SK-N-SH (cell line): Measurements from ENCODE around the gene DOK4. TPM values are rescaled to one million over a fixed set of nuclear protein-coding genes. Genes with fewer than 3 reads are reported as not detected.

ENCODE experiments used
- CTCF ChIA-PET: fragments of 300-600, 350-600 bp; formaldehyde crosslinking; extraction: SDS; loops from one replicate; lab custom pipeline; 2021; lab: Yijun Ruan, JAX
- POLR2A ChIA-PET: fragments of 350-600 bp; sonication (Branson Sonifier 250); formaldehyde crosslinking; extraction: SDS; loops from one replicate; lab custom pipeline; 2020; ENCODE audit warnings: antibody characterized with exemption, inconsistent platforms; lab: Yijun Ruan, JAX
- DNase-seq: peaks from one replicate; pipeline ENCODE4 v3.0.0; 2012
- H2AFZ ChIP-seq: fragments of 200-600 bp; sonication (generic); 2 replicates; pipeline ENCODE4 v1.8.1; 2016; ENCODE audit warnings: antibody characterized with exemption, mild to moderate bottlenecking, low read depth
- H3F3A ChIP-seq: fragments of 200-600 bp; sonication (generic); replicated peaks from 2 replicates; pipeline ENCODE3; 2016; ENCODE audit warnings: antibody characterized with exemption, mild to moderate bottlenecking; ENCODE audit not compliant: insufficient read depth
- H3K27ac ChIP-seq, 2 experiments: fragments of 200-500 bp in 1 of 2; fragments of 200-600 bp in 1 of 2; sonication (Bioruptor generic) in 1 of 2; sonication (generic), shearing (Covaris generic) in 1 of 2; 2 replicates each; pipeline versions ENCODE4 v1.5.1 to v1.6.1; 2014 to 2016; ENCODE audit warnings: low read depth in 2 of 2, inconsistent platforms in 1 of 2, low read length in 1 of 2, mild to moderate bottlenecking in 1 of 2, mixed read lengths in 1 of 2
- H3K27me3 ChIP-seq: fragments of 200-600 bp; sonication (generic), shearing (Covaris generic); 2 replicates; pipeline ENCODE4 v1.6.1; 2016; ENCODE audit warnings: mixed run types; ENCODE audit not compliant: insufficient read depth
- H3K36me3 ChIP-seq, 2 experiments: fragments of 200-500 bp in 1 of 2; fragments of 200-600 bp in 1 of 2; sonication (Bioruptor generic) in 1 of 2; sonication (generic) in 1 of 2; replicated peaks in 1 of 2; 2 replicates each; pipeline versions ENCODE3 to v1.5.1; 2014 to 2016; ENCODE audit warnings: low read length in 1 of 2, mild to moderate bottlenecking in 1 of 2; ENCODE audit not compliant: insufficient read depth in 2 of 2, control insufficient read depth in 1 of 2
- H3K4me1 ChIP-seq, 2 experiments: fragments of 200-500 bp in 1 of 2; fragments of 200-600 bp in 1 of 2; sonication (Bioruptor generic) in 1 of 2; sonication (generic), shearing (Covaris generic) in 1 of 2; 2 replicates each; pipeline versions ENCODE4 v1.5.1 to v1.6.1; 2014 to 2016; ENCODE audit warnings: low read depth in 1 of 2, low read length in 1 of 2, mixed run types in 1 of 2; ENCODE audit not compliant: insufficient read depth in 2 of 2, control insufficient read depth in 1 of 2
- H3K4me2 ChIP-seq: fragments of 200-600 bp; sonication (generic), shearing (Covaris generic); 2 replicates; pipeline ENCODE4 v1.6.1; 2017; ENCODE audit warnings: mixed run types
- H3K4me3 ChIP-seq, 2 experiments: fragments of 200-500 bp in 1 of 2; fragments of 200-600 bp in 1 of 2; sonication (Bioruptor generic) in 1 of 2; sonication (generic), shearing (Covaris generic) in 1 of 2; 2 replicates each; pipeline versions ENCODE4 v1.5.1 to v1.8.1; 2014 to 2016; ENCODE audit warnings: low read depth in 2 of 2, inconsistent platforms in 1 of 2, low read length in 1 of 2, mild to moderate bottlenecking in 1 of 2, mixed read lengths in 1 of 2, moderate library complexity in 1 of 2
- H3K79me2 ChIP-seq: fragments of 200-600 bp; sonication (generic); 2 replicates; pipeline ENCODE4 v1.8.1; 2017; ENCODE audit warnings: mild to moderate bottlenecking; ENCODE audit not compliant: insufficient read depth
- H3K9ac ChIP-seq: fragments of 200-600 bp; sonication (generic); 2 replicates; pipeline ENCODE4 v1.6.1; 2017; ENCODE audit warnings: mixed run types
- H3K9me2 ChIP-seq: fragments of 200-600 bp; sonication (generic); 2 replicates; pipeline ENCODE4 v1.6.1; 2017; ENCODE audit warnings: mixed run types
- H3K9me3 ChIP-seq: fragments of 200-600 bp; sonication (generic); 2 replicates; pipeline ENCODE4 v1.6.1; 2017; ENCODE audit warnings: mixed run types, mild to moderate bottlenecking, moderate library complexity
- H4K20me1 ChIP-seq: fragments of 200-600 bp; sonication (generic); 2 replicates; pipeline ENCODE4 v1.6.1; 2017; ENCODE audit warnings: mild to moderate bottlenecking, mixed run types; ENCODE audit not compliant: insufficient read depth
- CHD2 ChIP-seq: fragments of 150-350 bp; IDR thresholded peaks from 2 replicates; pipeline ENCODE4 v1.6.1; 2018; ENCODE audit warnings: low read length; ENCODE audit not compliant: partially characterized antibody
- CTCF ChIP-seq: fragments of 200-600 bp; sonication (generic); IDR thresholded peaks from 2 replicates; pipeline ENCODE4 v1.6.1; 2017; ENCODE audit warnings: antibody characterized with exemption, mild to moderate bottlenecking, moderate library complexity
- EP300 ChIP-seq, 2 experiments: IDR thresholded peaks; 2 replicates each; pipeline versions ENCODE4 v1.4.0 to v1.6.1; 2012; ENCODE audit warnings: borderline replicate concordance in 1 of 2, low read depth in 1 of 2, low read length in 1 of 2
- EZH2phosphoT487 ChIP-seq: fragments of 200-600 bp; sonication (generic); IDR thresholded peaks from 2 replicates; pipeline ENCODE4 v1.6.1; 2017; ENCODE audit warnings: low read depth, mixed run types, mild to moderate bottlenecking, antibody characterized with exemption, moderate library complexity, borderline replicate concordance
- GATA2 ChIP-seq: sonication (generic); formaldehyde crosslinking; IDR thresholded peaks from 2 replicates; pipeline ENCODE4 v1.5.0; 2020; ENCODE audit warnings: mild to moderate bottlenecking, missing genetic modification reagents
- IRF3 ChIP-seq: fragments of 150-350 bp; IDR thresholded peaks from 2 replicates; pipeline ENCODE4 v1.6.1; 2016; ENCODE audit warnings: mild to moderate bottlenecking, low read depth, low read length
- JUND ChIP-seq: IDR thresholded peaks from 2 replicates; pipeline ENCODE4 v1.4.0; 2012
- MEF2A ChIP-seq: IDR thresholded peaks from 2 replicates; pipeline ENCODE4 v1.4.0; 2012; ENCODE audit warnings: low read depth, borderline replicate concordance
- MXI1 ChIP-seq: IDR thresholded peaks from 2 replicates; pipeline ENCODE4 v1.6.1; 2012; ENCODE audit warnings: mild to moderate bottlenecking, low read depth, low read length, improper control_type of control experiment
- PBX3 ChIP-seq: IDR thresholded peaks from 2 replicates; pipeline ENCODE4; 2012
- POLR2AphosphoS5 ChIP-seq: IDR thresholded peaks from 2 replicates; pipeline ENCODE4 v1.6.1; 2012; ENCODE audit warnings: low read depth, low read length
- RCOR1 ChIP-seq: fragments of 150-350 bp; IDR thresholded peaks from 2 replicates; pipeline ENCODE4 v1.6.1; 2017; ENCODE audit warnings: antibody characterized with exemption, low read length
- REST ChIP-seq: IDR thresholded peaks from 2 replicates; pipeline ENCODE4 v1.6.1; 2012; ENCODE audit warnings: mild to moderate bottlenecking, low read depth, low read length, moderate library complexity
- RFX5 ChIP-seq: IDR thresholded peaks from 2 replicates; pipeline ENCODE4 v1.6.1; 2012; ENCODE audit warnings: mild to moderate bottlenecking, improper control_type of control experiment, low read length
- SIN3A ChIP-seq: IDR thresholded peaks from 2 replicates; pipeline ENCODE4 v1.6.1; 2012; ENCODE audit warnings: low read depth, mild to moderate bottlenecking, low read length, moderate library complexity, borderline replicate concordance
- TCF12 ChIP-seq: IDR thresholded peaks from 2 replicates; pipeline ENCODE4 v1.4.0; 2012
- TEAD4 ChIP-seq: IDR thresholded peaks from 2 replicates; pipeline ENCODE4 v1.4.0; 2012; ENCODE audit warnings: mild to moderate bottlenecking, borderline replicate concordance; ENCODE audit not compliant: insufficient read depth
- USF2 ChIP-seq: fragments of 150-350 bp; IDR thresholded peaks from 2 replicates; pipeline ENCODE4 v1.6.1; 2017; ENCODE audit warnings: antibody characterized with exemption, low read length, low read depth, borderline replicate concordance
- YY1 ChIP-seq: IDR thresholded peaks from 2 replicates; pipeline ENCODE4 v1.4.0; 2012; ENCODE audit warnings: low read depth, mild to moderate bottlenecking
- ZBTB33 ChIP-seq: IDR thresholded peaks from 2 replicates; pipeline ENCODE4 v1.4.0; 2012; ENCODE audit warnings: low read depth, borderline replicate concordance
- WGBS: methylation state at CpG from one replicate; pipeline ENCODE4 v1.1.6; 2017; ENCODE audit warnings: low lambda C conversion rate; 5-methylcytosine and 5-hydroxymethylcytosine counted together
- polyA plus RNA-seq, 3 experiments: library from polyadenylated mRNA; depleted of rRNA; stranded (reverse); fragments of >200 nt; gene quantifications; 2 replicates each; pipeline ENCODE4 v1.2.3, GENCODE V29; 2012

DOK4 gene
- polyA plus RNA-seq, 1 of the 3 experiments (the other 2 are of a cell fraction), result 28.4 TPM

GRCh38 chr16:57498031-57498430, 11.7 kb upstream of the DOK4 start:
- Histone ChIP-seq H3K27ac (no peak overlapping the region), H2AFZ (no peak overlapping the region), H3K79me2 (no peaks in the 10 kb centered on the region), H3K9me3 (no peaks in the 10 kb centered on the region), H3K4me3 (no peak overlapping the region), H4K20me1 (no peaks in the 10 kb centered on the region), H3K9ac (no peak overlapping the region), H3K4me1 (peaks cover 0 to 15% of the 10 kb centered on the region in 2 experiments; a peak in 1 of 4 replicates), H3K4me2 (no peak overlapping the region), H3K27me3 (no peaks in the 10 kb centered on the region), H3F3A (no peaks in the 10 kb centered on the region), H3K36me3 (no peaks in the 10 kb centered on the region), H3K9me2 (no peaks in the 10 kb centered on the region)
- 62% methylated on average over 4 of the region's 4 CpGs for WGBS
- ChIA-PET CTCF (interaction anchor here (0.6 to 1.0 kb wide), 2 partner anchors 35 to 76 kb away, joined by 3 read pairs; partner anchors contain the start of gene POLR2C), POLR2A (no interaction called here)
- no peak for DNase-seq
- no peak for TF ChIP-seq RFX5
- no peak for TF ChIP-seq SIN3A
- TF ChIP-seq GATA2 (CRISPR knock-in tag), result no peak
- no peak for TF ChIP-seq CTCF
- no peak for TF ChIP-seq POLR2AphosphoS5
- TF ChIP-seq CHD2, result no peak
- TF ChIP-seq IRF3, result no peak
- no peak for TF ChIP-seq EP300 (IDR thresholded peaks at IDR 0.05; ENCODE audit: borderline replicate concordance in 1 of 2, low read depth in 1 of 2, low read length in 1 of 2)
- TF ChIP-seq MEF2A, result no peak
- TF ChIP-seq ZBTB33, result no peak
- no peak for TF ChIP-seq TCF12
- no peak for TF ChIP-seq PBX3
- no peak for TF ChIP-seq YY1
- no peak for TF ChIP-seq MXI1
- no peak for TF ChIP-seq REST
- TF ChIP-seq USF2, result no peak
- TF ChIP-seq TEAD4, result no peak
- TF ChIP-seq JUND, result no peak
- no peak for TF ChIP-seq RCOR1
- TF ChIP-seq EZH2phosphoT487, result no peak
